HG03354 (cell line): ENCODE results near the gene UTP4.
A peak's percentile ranks its signal among the peaks of the same experiment; 100 is the strongest.

Source experiments
- ATAC-seq: cut with Tn5 transposase; IDR thresholded peaks from one replicate; pipeline ENCODE4 v1.9.1; 2021; ENCODE audit warnings: mild to moderate bottlenecking; ENCODE audit not compliant: unreplicated experiment, poor library complexity, severe bottlenecking

The UTP4 gene

DNA sequence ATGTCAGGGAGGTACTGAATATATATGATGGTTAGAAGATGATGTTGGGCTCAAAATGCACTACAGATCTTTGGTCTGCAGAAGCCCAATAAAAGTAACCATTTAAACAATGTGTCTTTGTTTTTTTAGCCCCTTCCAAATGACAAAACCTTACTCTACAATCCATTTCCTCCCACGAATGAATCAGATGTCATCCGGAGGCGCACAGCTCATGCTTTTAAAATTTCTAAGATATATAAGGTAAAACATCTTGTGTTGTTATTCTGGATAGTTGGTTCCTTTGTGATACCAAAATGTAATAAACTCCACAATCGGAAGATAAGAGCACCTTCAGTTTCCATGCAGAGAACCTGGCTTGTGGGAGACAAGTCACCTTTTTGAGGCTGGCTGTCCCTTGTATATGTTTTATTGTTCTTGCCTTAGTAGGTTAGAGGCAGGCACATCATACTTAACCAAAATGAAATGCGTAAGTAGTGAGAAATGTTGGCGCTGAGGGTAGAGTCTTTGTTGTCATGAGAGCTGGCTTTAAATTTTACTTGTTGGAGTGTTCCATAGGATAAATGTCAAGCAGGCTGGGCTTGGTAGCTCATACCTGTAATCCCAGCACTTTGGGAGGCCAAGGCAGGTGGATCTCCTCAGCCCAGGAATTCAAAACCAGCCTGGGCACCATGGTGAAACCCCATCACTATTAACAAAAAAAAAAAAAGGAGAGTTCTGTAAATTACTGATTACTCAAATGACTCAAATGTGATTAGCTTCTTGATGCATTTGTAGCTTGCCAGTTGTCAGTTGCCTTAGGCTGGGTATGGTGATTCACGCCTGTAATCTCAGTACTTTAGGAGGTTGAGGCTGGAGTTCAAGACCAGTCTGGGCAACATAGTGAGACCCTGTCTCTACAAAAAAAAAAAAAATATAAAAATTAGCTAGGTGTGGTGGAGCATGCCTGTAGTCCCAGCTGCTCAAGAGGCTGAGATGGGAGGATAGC, 34.8 kb downstream of the UTP4 start:
- ATAC-seq, result no peak

GRCh38 chr16:69169051-69169450, 36.6 kb downstream of the UTP4 start:
- ATAC-seq, result no peak

DNA sequence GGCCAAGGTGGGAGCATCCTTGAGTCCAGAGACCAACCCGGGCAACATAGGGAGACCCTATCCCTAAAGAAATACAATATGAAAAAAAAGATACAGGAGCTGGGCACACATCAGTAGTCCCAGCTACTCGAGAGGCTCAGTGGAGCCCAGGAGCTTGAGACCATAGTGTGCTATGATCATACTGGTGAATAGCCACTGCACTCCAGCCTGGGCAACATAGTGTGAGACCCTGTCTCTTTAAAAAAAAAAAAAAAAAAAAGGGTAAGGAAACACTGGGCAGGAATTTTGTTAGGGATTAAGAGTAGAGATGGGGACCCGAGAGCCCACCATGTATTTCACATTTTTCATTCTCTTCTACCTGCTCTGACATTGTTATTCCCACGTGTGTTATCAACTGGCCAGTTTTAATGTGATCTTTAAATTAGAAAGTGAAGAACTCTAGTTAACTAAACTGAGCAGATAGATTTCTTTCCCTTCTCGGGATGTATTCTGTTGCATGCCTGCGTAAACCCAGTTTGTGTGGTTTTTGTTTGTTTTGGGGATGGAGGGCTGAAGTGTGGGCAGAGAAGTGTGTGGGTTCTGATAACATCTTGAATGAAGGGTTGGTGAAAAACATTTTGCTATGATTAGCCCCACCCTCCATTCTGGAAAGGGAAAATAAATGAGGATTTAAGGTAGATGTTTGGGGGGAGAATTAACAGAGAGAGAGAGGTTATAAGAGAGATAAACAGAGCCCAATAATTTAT, 37.3 kb downstream of the UTP4 start:
- no peak for ATAC-seq

DNA sequence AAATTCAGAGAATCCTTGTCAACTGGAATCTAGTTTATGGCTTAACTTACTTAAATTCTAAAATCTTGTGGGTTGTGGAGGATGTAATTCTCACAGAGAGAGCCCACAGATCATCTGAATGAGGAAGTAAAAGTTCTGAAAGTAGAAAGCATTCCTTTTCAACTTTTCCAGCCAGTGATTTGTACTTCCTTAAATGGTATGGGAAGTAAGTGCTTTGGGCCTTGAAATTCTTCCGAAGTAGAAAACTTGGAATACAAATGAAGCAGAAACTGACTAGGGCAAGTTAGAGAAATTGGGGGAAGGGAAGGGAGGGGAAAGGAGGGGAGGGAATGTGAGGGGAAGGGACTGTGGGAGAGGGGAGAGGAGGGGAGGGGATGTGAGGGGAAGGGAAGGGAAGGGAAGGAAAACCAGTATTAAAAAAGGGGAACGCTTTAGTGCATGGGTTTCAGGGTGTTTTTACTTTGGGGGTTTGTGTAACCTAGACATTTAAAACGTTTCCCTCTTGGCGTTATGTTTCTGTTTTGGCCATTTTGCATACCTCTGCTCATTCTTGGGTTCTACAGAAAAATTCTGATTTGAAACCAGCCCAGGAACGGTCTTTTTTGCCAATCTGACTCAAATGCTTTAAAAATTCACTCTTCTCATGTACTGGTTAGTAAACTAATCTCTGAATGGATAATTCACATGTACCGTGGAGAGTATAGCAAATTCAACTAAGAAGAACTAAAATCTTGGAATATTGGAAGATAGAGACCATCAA, 39.1 kb downstream of the UTP4 start:
- no peak for ATAC-seq

DNA sequence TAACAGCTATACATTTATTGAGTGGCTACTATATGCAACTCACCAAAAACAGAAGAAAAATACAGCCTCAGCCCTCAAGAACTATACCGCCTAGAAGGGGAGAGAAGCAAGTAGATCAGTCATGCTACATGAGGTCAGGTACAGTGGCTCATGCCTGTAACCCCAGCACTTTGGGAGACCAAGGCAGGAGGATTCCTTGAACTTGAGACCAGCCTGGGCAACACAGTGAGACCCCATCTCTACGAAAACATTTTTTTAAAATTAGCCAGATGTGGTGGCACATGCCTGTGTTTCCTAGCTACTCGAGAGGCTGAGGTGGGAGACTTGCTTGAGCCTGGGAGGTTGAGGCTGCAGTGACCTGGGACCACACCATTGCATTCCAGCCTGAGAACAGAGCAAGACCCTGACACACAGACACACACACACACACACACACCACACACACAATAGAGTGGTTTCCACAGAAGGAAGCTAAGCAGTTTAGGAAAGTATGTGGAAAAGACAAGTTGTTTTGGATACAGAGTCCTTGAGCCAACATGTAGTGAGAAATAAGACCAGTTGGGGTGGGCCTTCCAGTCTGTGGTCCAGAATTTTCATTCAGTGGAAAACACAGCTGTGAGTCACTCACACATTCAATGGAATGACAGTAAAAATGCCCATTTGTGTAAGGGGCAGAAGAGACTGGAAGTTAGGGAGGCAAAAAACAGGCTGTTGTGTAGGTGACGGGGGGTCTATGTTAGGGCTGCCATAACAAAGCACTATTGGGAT, 43.8 kb downstream of the UTP4 start:
- no peak for ATAC-seq

GRCh38 chr16:69179328-69180010, 47.0 kb downstream of the UTP4 start:
- ATAC-seq, result no peak

DNA sequence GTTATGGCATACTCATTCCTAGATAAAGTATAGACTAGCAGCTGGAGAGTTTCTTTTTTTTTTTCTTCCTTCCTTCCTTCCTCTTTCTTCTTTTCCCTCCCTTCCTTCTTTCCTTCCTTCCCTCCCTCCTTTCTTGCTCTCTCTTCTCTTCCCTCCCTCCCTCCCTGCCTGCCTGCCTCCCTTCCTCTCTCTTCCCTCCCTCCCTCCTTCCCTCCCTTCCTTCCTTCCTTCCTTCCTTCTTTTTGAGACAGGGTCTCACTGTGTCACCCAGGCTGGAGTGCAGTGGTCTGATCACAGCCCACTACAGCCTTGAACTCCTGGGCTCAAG, 47.5 kb downstream of the UTP4 start:
- ATAC-seq, result no peak

GRCh38 chr16:69182730-69183416, 50.4 kb downstream of the UTP4 start:
- no peak for ATAC-seq

DNA sequence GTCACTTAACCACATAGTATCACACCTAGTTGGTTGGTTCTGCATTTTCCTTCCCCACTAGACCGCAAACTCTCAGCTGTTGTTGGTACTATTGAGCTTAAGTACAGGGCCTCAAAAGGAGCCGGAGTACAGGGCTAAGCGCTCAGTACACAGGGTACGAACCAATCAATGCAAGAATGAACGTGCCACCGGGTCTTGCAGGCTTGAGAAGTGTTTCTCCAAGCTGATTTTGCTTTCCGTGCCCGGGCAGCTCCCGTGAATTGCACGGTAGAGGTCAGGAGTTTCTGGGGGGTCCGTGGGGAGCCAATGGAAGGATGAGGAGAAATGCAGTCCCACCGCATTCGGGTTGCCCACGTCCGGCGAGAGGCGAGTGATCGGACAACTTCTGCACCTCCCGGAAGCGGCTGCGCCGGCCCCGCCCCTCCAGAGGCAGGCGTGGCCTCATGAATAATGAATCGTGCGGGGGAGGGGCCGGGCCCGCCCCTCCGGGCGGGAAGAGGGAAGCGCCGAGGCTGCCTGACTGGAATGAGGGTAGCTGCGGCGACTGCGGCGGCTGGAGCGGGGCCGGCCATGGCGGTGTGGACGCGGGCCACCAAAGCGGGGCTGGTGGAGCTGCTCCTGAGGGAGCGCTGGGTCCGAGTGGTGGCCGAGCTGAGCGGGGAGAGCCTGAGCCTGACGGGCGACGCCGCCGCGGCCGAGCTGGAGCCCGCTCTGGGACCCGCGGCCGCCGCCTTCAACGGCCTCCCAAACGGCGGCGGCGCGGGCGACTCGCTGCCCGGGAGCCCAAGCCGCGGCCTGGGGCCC, 54.4 kb downstream of the UTP4 start, which contains the start of gene SNTB2:
Gene SNTB2 (plus strand): TSS at position 523 of the 804 bp plus-strand sequence. CDS start 3 bp downstream, at position 526.
- peak; percentile 86 for ATAC-seq

- peak; percentile 33 for ATAC-seq
These were observed 55.2 kb downstream of the UTP4 start for GRCh38 chr16:69187446-69188235.

DNA sequence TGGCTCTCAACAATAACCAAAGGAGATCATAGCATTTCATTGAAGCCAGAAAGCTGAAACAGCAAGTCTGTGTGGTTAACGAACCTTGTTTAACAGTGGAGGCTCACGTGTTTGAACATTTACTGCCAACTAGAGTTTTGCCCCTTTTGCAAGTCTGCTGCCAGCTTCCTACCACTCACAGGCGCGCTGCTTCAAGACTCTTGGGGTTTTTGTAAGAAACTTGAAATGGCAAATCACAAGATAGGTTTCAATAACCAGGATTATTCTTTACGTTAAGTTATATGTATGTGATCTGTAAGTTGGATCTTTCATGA, 55.7 kb downstream of the UTP4 start:
- ATAC-seq, result no peak

- ATAC-seq, result no peak
These were observed 56.3 kb downstream of the UTP4 start for GRCh38 chr16:69188716-69189115.

GRCh38 chr16:69190046-69190588, 57.7 kb downstream of the UTP4 start:
- ATAC-seq, result no peak

DNA sequence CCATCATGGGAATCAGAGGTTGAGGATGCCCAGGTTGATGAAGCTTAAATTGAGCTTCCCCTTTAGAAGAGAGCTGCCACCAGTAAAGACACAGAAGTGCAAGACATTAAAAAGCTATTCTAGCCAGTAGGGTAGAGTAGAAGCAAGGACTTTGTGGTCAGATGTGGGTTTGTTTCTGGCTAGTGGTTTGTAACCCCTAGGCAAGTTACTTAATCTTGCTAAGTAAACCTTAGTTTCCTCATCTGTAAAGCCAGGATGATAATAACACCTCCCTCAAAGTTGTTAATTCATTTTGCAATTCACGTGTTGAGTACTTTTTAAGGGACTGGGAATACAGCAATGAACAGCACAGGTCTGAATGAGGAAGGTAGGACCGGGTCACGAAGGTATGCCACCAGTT, 58.1 kb downstream of the UTP4 start:
- ATAC-seq, result no peak

DNA sequence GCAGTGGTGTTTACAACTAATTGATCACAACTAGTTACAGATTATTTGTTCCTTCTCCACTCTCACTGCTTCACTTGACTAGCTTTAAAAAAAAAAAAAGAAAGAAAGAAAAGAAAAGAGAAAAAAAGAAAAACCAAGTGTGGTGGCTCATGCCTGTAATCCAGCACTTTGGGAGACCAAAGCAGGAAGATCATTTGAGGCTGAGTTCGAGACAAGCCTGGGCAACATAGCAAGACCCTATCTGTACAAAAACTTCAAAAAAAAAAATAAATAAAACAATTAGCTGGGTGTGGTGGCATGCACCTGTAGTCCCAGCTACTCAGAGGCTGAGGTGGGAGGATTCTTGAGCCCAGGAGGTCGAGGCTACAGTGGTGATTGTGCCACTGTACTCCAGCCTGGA, 58.7 kb downstream of the UTP4 start:
- ATAC-seq, result no peak

DNA sequence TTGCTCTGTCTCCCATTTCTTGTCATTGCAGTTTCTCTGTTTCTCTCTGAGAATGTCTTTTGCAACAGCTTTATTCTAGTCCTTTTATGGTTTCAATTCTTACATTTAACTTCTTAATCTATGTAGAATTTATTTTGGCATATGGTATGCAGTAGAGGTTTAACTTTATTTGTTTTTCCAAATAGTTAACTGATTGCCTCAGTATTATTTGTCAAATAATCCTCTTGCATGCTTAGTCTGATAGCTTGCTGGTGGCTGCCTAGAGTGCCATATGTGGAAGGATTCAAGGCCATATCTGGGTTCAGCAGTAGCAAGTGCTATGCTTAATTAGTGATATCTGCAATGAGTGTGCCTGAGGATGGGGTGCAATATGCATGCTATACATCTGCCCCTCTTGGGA, 61.4 kb downstream of the UTP4 start:
- ATAC-seq, result no peak

DNA sequence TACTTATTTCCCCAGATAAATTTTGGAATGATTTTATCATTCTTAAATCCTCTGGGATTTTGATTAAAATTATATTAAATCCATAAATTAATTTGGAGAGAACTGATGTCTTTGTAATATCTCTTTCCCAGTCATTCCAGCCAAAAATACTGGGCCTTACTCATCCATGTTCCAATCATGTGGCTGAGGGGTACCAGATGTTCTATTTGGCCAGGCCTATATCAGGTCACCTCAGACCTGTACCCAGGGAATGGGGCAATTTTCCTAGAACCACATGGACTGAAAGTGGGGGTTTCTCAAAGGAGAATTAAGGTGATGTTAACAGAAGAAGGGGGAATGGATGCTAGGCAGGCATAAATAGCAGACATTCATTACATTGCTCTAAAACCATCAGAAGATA, 62.0 kb downstream of the UTP4 start:
- no peak for ATAC-seq
